ENCODE results near the gene PMF1.
"Not testable (repeated sequence)": the region's sequence is repeated elsewhere in the genome, so short reads cannot be mapped to it uniquely, and the experiment has no call there.

PMF1 gene, protein sequence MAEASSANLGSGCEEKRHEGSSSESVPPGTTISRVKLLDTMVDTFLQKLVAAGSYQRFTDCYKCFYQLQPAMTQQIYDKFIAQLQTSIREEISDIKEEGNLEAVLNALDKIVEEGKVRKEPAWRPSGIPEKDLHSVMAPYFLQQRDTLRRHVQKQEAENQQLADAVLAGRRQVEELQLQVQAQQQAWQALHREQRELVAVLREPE

DNA sequence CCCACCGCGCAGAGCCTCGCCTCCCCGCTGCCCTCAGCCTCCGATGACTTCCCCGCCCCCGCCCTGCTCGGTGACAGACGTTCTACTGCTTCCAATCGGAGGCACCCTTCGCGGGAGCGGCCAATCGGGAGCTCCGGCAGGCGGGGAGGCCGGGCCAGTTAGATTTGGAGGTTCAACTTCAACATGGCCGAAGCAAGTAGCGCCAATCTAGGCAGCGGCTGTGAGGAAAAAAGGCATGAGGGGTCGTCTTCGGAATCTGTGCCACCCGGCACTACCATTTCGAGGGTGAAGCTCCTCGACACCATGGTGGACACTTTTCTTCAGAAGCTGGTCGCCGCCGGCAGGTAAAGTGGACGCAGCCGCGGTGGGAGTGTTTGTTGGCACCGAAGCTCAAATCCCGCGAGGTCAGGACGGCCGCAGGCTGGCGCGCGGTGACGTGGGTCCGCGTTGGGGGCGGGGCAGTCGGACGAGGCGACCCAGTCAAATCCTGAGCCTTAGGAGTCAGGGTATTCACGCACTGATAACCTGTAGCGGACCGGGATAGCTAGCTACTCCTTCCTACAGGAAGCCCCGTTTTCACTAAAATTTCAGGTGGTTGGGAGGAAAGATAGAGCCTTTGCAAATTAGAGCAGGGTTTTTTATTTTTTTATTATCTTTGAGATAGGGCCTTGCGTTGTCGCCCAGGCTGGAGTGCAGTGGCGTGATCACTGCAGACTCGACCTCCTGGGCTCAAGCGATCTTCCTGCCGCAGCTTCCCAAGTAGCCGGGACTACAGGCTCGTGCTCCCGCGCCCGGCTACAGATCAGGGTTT lies at the start of gene PMF1:
PMF1 (plus strand) TSS at position 175 of the 811 bp plus-strand sequence; CDS start at position 184, 9 bp downstream.
- DNase-seq, result peak; percentile 98

GRCh38 chr1:156163712-156164111 lies 49.1 kb upstream of the PMF1 start:
- DNase-seq, result no peak

DNA sequence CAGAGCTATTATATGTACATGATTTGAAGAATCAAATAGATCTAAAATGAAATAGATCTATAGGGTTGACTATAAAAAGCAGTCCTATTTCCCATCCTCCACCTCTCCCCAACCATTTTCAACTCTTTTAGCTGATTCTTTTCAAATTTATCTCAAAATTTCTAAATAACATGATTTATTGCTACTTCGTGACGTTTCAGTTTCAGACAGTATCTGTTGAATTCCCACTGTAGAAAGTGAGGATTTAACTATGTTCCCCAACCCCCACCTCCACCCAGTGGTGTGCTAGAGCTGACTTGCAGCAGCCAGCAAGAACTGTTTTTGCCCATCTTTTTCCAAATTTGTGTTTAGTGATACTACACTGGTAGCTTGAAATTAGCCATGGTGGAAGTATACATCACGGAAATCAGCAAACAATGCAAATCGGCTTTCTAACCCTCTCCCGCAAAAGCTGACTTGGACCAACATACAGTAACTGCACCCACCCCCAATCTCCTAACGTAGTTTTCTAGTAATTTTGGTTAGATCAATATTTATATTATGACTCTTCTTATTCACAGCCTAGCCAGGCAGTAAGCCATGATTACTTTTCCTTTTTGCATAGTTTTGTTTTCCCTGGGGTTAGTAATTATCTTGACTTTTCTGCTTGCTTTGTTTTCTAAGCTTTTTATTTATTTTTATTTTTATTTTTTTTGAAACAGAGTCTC lies 48.5 kb upstream of the PMF1 start:
- no peak for DNase-seq

GRCh38 chr1:156165083-156165482 lies 47.7 kb upstream of the PMF1 start:
- DNase-seq, result no peak

- no peak for DNase-seq
Measured at GRCh38 chr1:156167536-156167935, 45.3 kb upstream of the PMF1 start.

DNA sequence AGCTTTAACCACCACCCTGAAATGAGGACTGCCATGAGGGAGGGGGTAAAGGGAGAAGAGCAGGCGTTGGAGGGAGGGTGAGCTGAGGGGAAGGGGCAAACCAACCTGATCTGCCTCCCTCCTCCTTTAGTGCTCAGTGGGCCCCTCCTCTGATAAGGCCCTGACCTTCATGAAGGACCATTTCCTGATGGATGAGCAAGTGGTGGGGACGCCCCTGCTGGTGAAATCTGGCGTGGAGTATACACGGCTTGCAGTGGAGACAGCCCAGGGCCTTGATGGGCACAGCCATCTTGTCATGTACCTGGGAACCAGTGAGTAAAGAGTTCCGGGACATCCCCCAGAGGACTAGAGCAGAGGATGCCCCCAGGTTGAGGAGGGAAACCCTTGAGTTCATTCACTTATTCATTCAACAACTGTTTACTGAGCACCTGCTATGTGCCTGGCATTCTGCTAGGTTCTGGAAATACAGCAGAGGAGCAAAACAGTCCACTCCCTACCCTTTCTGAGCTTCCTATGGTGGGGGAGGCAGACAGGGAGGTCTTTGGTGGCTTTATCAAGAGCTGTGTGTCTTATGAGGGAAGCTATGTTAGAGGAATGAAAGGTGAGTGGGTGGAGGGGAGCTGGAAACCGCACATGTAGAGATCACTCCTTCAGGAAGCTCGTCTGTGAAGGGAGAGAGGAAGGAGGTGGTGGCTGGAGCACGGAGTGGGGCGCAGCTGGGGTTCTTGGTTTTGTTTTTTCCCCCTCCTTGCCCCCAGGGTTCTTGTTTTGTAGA lies 39.9 kb upstream of the PMF1 start:
- DNase-seq, result no peak

DNA sequence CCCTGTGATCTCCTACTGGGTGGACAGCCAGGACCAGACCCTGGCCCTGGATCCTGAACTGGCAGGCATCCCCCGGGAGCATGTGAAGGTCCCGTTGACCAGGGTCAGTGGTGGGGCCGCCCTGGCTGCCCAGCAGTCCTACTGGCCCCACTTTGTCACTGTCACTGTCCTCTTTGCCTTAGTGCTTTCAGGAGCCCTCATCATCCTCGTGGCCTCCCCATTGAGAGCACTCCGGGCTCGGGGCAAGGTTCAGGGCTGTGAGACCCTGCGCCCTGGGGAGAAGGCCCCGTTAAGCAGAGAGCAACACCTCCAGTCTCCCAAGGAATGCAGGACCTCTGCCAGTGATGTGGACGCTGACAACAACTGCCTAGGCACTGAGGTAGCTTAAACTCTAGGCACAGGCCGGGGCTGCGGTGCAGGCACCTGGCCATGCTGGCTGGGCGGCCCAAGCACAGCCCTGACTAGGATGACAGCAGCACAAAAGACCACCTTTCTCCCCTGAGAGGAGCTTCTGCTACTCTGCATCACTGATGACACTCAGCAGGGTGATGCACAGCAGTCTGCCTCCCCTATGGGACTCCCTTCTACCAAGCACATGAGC lies 36.1 kb upstream of the PMF1 start:
- DNase-seq, result no peak

- no peak for DNase-seq
Measured at GRCh38 chr1:156177919-156178654, 34.7 kb upstream of the PMF1 start.

- no peak for DNase-seq
Measured at GRCh38 chr1:156180471-156180870, 32.3 kb upstream of the PMF1 start.

DNA sequence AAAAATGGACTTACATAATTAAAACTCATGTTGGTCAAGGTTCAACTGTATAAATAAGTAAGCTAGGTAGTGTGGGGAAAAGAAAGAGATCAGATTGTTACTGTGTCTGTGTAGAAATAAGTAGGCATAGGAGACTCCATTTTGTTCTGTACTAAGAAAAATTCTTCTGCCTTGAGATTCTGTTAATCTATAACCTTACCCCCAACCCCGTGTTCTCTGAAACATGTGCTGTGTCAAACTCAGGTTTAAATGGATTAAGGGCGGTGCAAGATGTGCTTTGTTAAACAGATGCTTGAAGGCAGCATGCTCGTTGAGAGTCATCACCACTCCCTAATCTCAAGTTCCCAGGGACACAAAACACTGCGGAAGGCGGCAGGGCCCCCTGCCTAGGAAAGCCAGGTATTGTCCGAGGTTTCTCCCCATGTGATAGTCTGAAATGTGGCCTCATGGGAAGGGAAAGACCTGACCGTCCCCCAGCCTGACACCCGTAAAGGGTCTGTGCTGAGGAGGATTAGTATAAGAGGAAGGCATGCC lies 31.3 kb upstream of the PMF1 start:
- DNase-seq, result not testable (repeated sequence)

DNA sequence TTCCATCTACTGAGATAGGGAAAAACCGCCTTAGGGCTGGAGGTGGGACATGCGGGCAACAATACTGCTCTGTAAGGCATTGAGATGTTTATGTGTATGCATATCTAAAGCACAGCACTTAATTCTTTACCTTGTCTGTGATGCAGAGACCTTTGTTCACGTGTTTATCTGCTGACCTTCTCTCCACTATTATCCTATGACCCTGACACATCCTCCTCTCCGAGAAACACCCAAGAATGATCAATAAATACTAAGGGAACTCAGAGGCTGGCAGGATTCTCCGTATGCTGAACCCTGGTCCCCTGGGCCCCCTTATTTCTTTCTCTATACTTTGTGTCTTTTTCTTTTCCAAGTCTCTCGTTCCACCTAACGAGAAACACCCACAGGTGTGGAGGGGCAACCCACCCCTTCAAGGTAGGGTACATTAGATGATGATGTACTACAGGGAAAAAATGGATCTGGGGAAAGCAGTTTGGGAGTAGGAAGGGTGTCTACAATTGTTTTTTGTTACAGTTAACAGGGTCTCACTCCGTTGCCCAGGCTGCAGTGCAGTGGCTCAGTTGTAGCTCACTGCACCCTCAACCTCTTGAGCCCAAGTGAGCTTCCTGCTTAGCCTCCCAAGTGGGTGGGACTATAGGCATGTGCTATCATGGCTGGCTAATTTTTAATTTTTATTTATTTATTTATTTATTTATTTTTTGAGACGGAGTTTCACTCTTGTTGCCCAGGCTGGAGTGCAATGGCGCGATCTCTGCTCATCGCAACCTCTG lies 30.6 kb upstream of the PMF1 start:
- DNase-seq, result not testable (repeated sequence)

- not testable (repeated sequence) for DNase-seq
Measured at GRCh38 chr1:156186347-156187177, 26.2 kb upstream of the PMF1 start.

- DNase-seq, result not testable (repeated sequence)
Measured at GRCh38 chr1:156190265-156190664, 22.5 kb upstream of the PMF1 start.

DNA sequence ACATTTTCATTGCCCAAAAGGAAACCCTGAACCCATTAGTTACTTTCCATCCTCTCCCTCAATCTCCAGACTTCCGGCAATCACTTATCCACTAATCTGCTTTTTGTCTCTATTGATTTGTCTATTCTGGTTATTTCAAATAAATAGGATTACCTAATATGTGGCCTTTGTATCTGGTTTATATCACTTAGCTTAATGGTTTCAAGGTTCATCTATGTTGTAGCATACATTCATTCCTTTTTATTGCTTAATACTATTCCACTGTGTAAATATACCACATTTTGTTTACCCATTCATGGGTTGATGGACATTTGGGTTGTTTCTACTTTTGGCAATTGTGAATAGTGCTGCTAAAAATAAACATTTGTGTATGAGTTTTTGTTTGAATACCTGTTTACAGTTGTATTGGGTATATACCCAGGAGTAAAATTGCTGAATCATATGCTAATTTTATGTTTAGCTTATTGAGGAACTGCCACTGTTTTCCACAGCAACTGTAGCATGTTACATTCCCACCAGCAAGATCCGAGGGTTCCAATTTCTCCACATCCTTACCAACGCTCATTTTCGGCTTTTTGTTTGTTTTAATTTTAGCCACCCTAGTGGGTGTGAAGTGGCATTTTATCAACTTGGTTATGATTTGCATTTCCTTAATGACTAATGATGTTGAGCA lies 21.4 kb upstream of the PMF1 start:
- DNase-seq, result no peak

- DNase-seq, result no peak
Measured at GRCh38 chr1:156193208-156193487, 19.7 kb upstream of the PMF1 start.

DNA sequence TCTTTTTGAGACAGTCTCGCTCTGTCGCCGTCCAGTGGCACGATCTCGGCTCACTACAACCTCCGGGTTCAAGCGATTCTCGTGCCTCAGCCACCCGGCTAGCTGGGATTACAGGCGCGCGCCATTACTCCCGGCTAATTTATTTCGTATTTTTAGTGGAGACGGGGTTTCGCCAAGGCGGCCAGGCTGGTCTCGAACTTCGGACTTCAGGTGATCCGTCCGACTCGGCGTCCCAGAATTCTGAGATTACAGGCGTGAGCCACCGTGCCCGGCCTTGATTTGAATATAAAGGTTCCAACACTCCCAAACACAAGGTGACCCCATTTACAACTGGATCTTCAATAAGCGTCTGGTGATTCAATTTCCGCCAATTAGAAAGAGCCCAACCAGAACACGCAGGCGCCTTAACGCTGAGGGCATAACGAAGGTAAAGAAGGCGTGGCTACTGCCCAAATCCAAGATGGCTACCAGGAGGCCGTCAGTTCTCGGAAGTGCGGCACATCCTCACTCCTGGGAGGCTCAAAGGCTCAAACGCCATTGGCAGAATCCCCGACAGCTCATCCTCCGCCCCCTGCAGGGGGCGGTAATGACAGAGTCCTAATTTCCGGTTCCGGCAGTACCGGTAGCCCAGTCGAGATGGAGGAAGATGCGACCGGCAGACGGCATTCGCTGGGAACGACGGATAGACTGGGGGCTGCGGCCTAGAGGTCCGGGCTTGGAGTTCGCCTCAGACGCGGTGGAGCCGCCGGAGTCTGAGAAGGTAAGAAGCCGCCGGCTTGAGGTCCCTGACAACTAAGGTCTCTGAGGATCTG lies 19.1 kb upstream of the PMF1 start, which contains the start of gene SLC25A44:
SLC25A44 (plus strand) TSS at position 617 of the 812 bp plus-strand sequence. CDS start 5,744 bp downstream, outside the sequence.
- peak; percentile 99 for DNase-seq

DNA sequence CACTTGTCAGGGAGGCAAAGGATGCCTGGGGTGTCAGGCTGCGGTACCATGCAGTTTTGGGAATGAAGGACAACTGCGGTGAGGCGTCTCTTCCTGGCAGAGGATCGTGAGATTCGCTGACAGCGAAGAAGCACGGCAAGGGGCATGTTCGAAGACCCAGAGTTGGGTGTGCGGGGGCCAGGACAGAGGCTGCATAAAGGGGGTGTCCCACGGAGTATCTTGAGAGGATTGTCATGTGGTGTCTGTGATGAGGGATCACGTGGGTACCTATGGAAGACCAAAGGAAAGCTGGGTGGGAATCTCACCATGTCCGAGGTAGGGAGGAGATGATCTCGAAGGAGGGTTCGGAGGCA lies 18.5 kb upstream of the PMF1 start:
- no peak for DNase-seq

DNA sequence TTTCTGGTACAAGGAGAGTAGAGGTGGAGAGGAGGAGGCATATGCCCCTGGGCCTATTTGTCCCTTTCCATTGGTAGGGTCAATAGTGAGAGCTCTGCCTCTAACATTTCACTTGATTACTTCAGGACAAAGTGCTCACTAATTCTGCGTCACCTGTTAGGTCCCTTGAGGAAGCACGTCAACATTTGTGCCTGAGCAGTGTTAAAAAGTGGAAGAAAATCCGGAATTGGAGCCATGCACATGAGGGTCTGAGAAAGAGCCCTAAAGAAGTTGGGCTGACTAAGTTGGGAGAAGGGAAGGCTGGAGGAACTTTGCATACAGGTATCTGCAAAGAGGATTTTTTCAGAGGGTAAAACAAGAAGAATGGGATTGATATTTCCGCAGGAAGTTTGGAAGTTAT lies 17.0 kb upstream of the PMF1 start:
- no peak for DNase-seq

- DNase-seq, result no peak
Measured at GRCh38 chr1:156196445-156196844, 16.4 kb upstream of the PMF1 start.

All from activated effector memory CD4-positive, alpha-beta T cell treated with anti-CD3 and anti-CD28 coated beads, Interleukin-2, amount 50 U/mL, for 16 hours (primary cell).